Glutamatergic neuron (in vitro differentiated cells): ENCODE results near the gene TRIM73. TPM values are rescaled to one million over a fixed set of nuclear protein-coding genes. Genes with fewer than 3 reads are reported as not detected.
"Not testable (repeated sequence)": the region's sequence is repeated elsewhere in the genome, so short reads cannot be mapped to it uniquely, and the experiment has no call there.

Experiments used
- DNase-seq: peaks from one replicate; pipeline ENCODE4 v3.0.0; 2022
- H3K27ac Mint-ChIP-seq: one replicate; pipeline ENCODE4 v1.8.0; 2020; ENCODE audit warnings: mild to moderate bottlenecking, mixed read lengths, inconsistent platforms; ENCODE audit not compliant: unreplicated experiment
- H3K27me3 Mint-ChIP-seq: one replicate; pipeline ENCODE4 v1.8.0; 2020; ENCODE audit warnings: mild to moderate bottlenecking, moderate library complexity, mixed read lengths, inconsistent platforms; ENCODE audit not compliant: unreplicated experiment
- H3K36me3 Mint-ChIP-seq: one replicate; pipeline ENCODE4 v1.8.0; 2020; ENCODE audit warnings: mild to moderate bottlenecking, mixed read lengths, inconsistent platforms; ENCODE audit not compliant: unreplicated experiment
- H3K4me1 Mint-ChIP-seq: one replicate; pipeline ENCODE4 v1.8.0; 2020; ENCODE audit warnings: mild to moderate bottlenecking, low read depth, mixed read lengths, inconsistent platforms; ENCODE audit not compliant: unreplicated experiment
- H3K4me3 Mint-ChIP-seq: one replicate; pipeline ENCODE4 v1.8.0; 2020; ENCODE audit warnings: mild to moderate bottlenecking, mixed read lengths, inconsistent platforms; ENCODE audit not compliant: unreplicated experiment
- H3K9me3 Mint-ChIP-seq: one replicate; pipeline ENCODE4 v1.8.0; 2020; ENCODE audit warnings: mild to moderate bottlenecking, moderate library complexity, mixed read lengths, inconsistent platforms; ENCODE audit not compliant: unreplicated experiment
- CTCF ChIP-seq: fragments of 200-600 bp; sonication (generic); IDR thresholded peaks from one replicate; pipeline ENCODE4 v1.5.0; 2021; ENCODE audit not compliant: partially characterized antibody, unreplicated experiment
- total RNA-seq: library from RNA; stranded (reverse); fragmentation: NEBNext Ultra II Directional; extraction: Animal tissue kit (Norgen Biotek cat#: 25700); gene quantifications from one replicate; pipeline ENCODE4 v1.2.1, GENCODE V29; 2021; ENCODE audit not compliant: unreplicated experiment

The TRIM73 gene
- total RNA-seq, 1 donor from 2014 or later, result 11.2 TPM

GRCh38 chr7:75419693-75420092, 24.3 kb downstream of the TRIM73 start:
- not testable (repeated sequence) for DNase-seq, H3K4me1 Mint-ChIP-seq, H3K36me3 Mint-ChIP-seq, H3K27me3 Mint-ChIP-seq, H3K4me3 Mint-ChIP-seq, H3K9me3 Mint-ChIP-seq, H3K27ac Mint-ChIP-seq

- H3K27ac Mint-ChIP-seq, result peak overlapping the region; percentile 57
- DNase-seq, H3K4me3 Mint-ChIP-seq, H3K36me3 Mint-ChIP-seq, H3K27me3 Mint-ChIP-seq, H3K9me3 Mint-ChIP-seq, H3K4me1 Mint-ChIP-seq: not testable (repeated sequence)
These were observed 24.7 kb downstream of the TRIM73 start for GRCh38 chr7:75420152-75420551.

GRCh38 chr7:75421798-75422710, 26.6 kb downstream of the TRIM73 start:
- not testable (repeated sequence) for H3K27me3 Mint-ChIP-seq, H3K9me3 Mint-ChIP-seq, H3K4me1 Mint-ChIP-seq, DNase-seq, H3K36me3 Mint-ChIP-seq, H3K27ac Mint-ChIP-seq, H3K4me3 Mint-ChIP-seq

- not testable (repeated sequence) for H3K36me3 Mint-ChIP-seq, DNase-seq, H3K4me1 Mint-ChIP-seq, H3K27me3 Mint-ChIP-seq, H3K9me3 Mint-ChIP-seq, H3K27ac Mint-ChIP-seq, H3K4me3 Mint-ChIP-seq
These were observed 28.1 kb downstream of the TRIM73 start for GRCh38 chr7:75423481-75423880.

GRCh38 chr7:75439000-75439399, 43.6 kb downstream of the TRIM73 start:
- not testable (repeated sequence) for H3K4me1 Mint-ChIP-seq, DNase-seq, H3K27ac Mint-ChIP-seq, H3K4me3 Mint-ChIP-seq, H3K36me3 Mint-ChIP-seq, H3K27me3 Mint-ChIP-seq, H3K9me3 Mint-ChIP-seq

- not testable (repeated sequence) for DNase-seq
These were observed 46.7 kb downstream of the TRIM73 start for GRCh38 chr7:75442101-75442464.

GRCh38 chr7:75442465-75443111, 47.2 kb downstream of the TRIM73 start:
- not testable (repeated sequence) for H3K9me3 Mint-ChIP-seq, H3K4me1 Mint-ChIP-seq, H3K36me3 Mint-ChIP-seq, H3K27me3 Mint-ChIP-seq
- peak overlapping the region; percentile 93 for H3K4me3 Mint-ChIP-seq
- peak overlapping the region; percentile 95 for H3K27ac Mint-ChIP-seq
- peak; percentile 30 for DNase-seq

More at GRCh38 chr7:75442101-75442464, 46.7 kb downstream of the TRIM73 start:
- Mint-ChIP-seq H3K27ac (peak overlapping the region; percentile 97), H3K4me3 (peak overlapping the region; percentile 95)
- not testable (repeated sequence) for H3K9me3 Mint-ChIP-seq, H3K36me3 Mint-ChIP-seq, H3K4me1 Mint-ChIP-seq, H3K27me3 Mint-ChIP-seq

- not testable (repeated sequence) for H3K9me3 Mint-ChIP-seq, H3K4me1 Mint-ChIP-seq, H3K27me3 Mint-ChIP-seq, H3K36me3 Mint-ChIP-seq, H3K4me3 Mint-ChIP-seq, DNase-seq, H3K27ac Mint-ChIP-seq
These were observed 54.5 kb downstream of the TRIM73 start for GRCh38 chr7:75449946-75450345.

GRCh38 chr7:75452494-75452955, 57.1 kb downstream of the TRIM73 start:
- not testable (repeated sequence) for H3K27me3 Mint-ChIP-seq, H3K9me3 Mint-ChIP-seq, H3K4me3 Mint-ChIP-seq, H3K27ac Mint-ChIP-seq, H3K36me3 Mint-ChIP-seq, H3K4me1 Mint-ChIP-seq, DNase-seq
- peak; percentile 43 for TF ChIP-seq CTCF
